Transverse colon (tissue), 4 donors: ENCODE data around the gene FNDC3B. TPM values are rescaled to one million over a fixed set of nuclear protein-coding genes. Genes with fewer than 3 reads are reported as not detected.

Source experiments
- DNase-seq: peaks from one replicate; pipeline ENCODE4 v3.0.0-alpha.2; 2019
- H3K27ac ChIP-seq, 4 donors: fragments of 200-600 bp; sonication (generic); 2 replicates each; pipeline ENCODE4 v1.5.1; 2016 to 2018; ENCODE audit warnings: inconsistent platforms in 4 of 4
- H3K27me3 ChIP-seq: fragments of 200-600 bp; sonication (generic); 2 replicates; pipeline ENCODE4 v1.5.1; 2017; ENCODE audit warnings: inconsistent platforms
- H3K36me3 ChIP-seq, 4 donors: fragments of 200-600 bp; sonication (generic); 2 replicates each; pipeline ENCODE4 v1.5.1; 2017 to 2019; ENCODE audit warnings: inconsistent platforms in 4 of 4
- H3K4me1 ChIP-seq, 4 donors: fragments of 200-600 bp; sonication (generic); 2 replicates each; pipeline ENCODE4 v1.5.1; 2017 to 2020; ENCODE audit warnings: inconsistent platforms in 4 of 4
- H3K4me3 ChIP-seq, 4 donors: fragments of 200-600 bp; sonication (generic); 1 replicate in 1 of 4; 2 replicates in 3 of 4; pipeline versions ENCODE4 v1.5.1 to v1.6.1; 2017 to 2019; ENCODE audit warnings: inconsistent platforms in 4 of 4
- H3K9me3 ChIP-seq, 2 donors: fragments of 200-600 bp; sonication (generic); 2 replicates each; pipeline ENCODE4 v1.5.1; 2017 to 2019; ENCODE audit warnings: inconsistent platforms in 2 of 2
- EP300 ChIP-seq: sonication (generic); formaldehyde crosslinking; IDR thresholded peaks from one replicate; pipeline ENCODE4 v1.6.1; 2017; ENCODE audit warnings: antibody characterized with exemption, low read depth
- POLR2A ChIP-seq: fragments of 450-650 bp; IDR thresholded peaks from one replicate; pipeline ENCODE4 v1.6.1; 2016; ENCODE audit warnings: antibody characterized with exemption, mild to moderate bottlenecking, moderate library complexity
- POLR2AphosphoS5 ChIP-seq, 3 donors: sonication (generic); formaldehyde crosslinking; IDR thresholded peaks; one replicate each; pipeline ENCODE4 v1.6.1; 2016; ENCODE audit warnings: antibody characterized with exemption in 3 of 3
- WGBS, 2 donors: methylation state at CpG; one replicate each; pipeline ENCODE4 v1.1.5; 2018; ENCODE audit warnings: low coverage in 1 of 2; 5-methylcytosine and 5-hydroxymethylcytosine counted together
- in situ Hi-C, 4 donors: fragments of 200-750 bp; cut with MboI; loops; one replicate each; pipeline versions ENCODE4 v1.15.0 to v1.15.1; 2017; ENCODE audit warnings: low sequenced_read_pairs in 3 of 4, low pct_ligation_motif_present in 1 of 4, low pct_unique_long_range_greater_than_20kb in 1 of 4
- intact Hi-C: fragments of 100-400 bp; cut with DNase I; formaldehyde crosslinking; loops from one replicate; pipeline ENCODE4 v1.15.1; 2023; ENCODE audit warnings: low total_unique reads
- total RNA-seq, 4 donors: library from RNA; depleted of rRNA; stranded (reverse); fragments of >200 nt; gene quantifications; one replicate each; pipeline ENCODE4 v1.1.0, GENCODE V29; 2016
- TF ChIP-seq, protein P1 (sequence below), 5 experiments: fragments of 200-600 bp in 3 of 5; fragments of 450-650 bp in 2 of 5; sonication (generic) in 3 of 5; IDR thresholded peaks; 1 replicate in 2 of 5; 2 replicates in 3 of 5; pipeline ENCODE4 v1.5.1; 2016 to 2017; ENCODE audit warnings: antibody characterized with exemption in 5 of 5, inconsistent platforms in 3 of 5, mild to moderate bottlenecking in 2 of 5, moderate library complexity in 1 of 5

The FNDC3B gene
- total RNA-seq, 4 donors from 2014 or later: 28.5 to 85.7 (median 44.5) TPM

DNA sequence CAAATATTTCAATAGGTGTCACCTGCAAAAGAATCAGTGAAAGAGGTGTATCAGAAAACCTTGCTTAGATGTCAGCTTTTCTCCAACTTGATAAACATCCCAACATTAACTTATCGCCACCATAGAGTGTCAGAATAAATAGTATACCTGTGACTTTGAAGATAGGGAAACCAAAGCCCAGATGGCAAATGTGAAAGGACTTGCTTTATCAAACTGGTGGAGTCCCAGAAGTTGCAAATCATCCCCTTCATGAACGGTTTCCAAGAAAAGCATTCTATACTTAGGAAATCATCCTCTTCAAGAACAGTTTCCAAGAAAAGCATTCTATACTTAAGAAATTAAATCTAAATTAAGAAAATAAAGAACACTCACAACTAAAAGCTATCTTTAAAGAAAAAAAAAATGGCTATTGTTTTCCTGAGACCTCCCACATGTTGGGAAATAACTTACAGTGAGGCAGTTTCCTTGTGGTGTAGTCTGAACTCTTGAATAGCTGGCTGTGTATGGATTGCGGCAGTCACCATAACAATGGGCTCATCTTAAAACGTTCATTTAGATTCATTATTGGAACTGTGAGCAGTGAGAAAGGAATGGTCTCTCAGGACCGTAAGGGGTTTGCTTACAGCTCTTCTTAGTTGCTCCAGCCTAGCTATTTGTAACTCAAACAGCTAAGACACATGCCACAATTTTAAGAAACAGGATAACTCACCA lies 352.4 kb downstream of the FNDC3B start:
- Histone ChIP-seq H3K9me3 (no peaks in the 10 kb centered on the region), H3K27me3 (no peaks in the 10 kb centered on the region), H3K4me3 (no peak overlapping the region), H3K27ac (no peak overlapping the region), H3K4me1 (no peaks in the 10 kb centered on the region), H3K36me3 (peaks cover 0 to under 1% (median 0%) of the 10 kb centered on the region in 4 donors)
- TF ChIP-seq POLR2A (no peak), POLR2AphosphoS5 (IDR thresholded peaks at IDR 0.05) (no peak), EP300 (no peak)
- TF ChIP-seq, protein P1, sequence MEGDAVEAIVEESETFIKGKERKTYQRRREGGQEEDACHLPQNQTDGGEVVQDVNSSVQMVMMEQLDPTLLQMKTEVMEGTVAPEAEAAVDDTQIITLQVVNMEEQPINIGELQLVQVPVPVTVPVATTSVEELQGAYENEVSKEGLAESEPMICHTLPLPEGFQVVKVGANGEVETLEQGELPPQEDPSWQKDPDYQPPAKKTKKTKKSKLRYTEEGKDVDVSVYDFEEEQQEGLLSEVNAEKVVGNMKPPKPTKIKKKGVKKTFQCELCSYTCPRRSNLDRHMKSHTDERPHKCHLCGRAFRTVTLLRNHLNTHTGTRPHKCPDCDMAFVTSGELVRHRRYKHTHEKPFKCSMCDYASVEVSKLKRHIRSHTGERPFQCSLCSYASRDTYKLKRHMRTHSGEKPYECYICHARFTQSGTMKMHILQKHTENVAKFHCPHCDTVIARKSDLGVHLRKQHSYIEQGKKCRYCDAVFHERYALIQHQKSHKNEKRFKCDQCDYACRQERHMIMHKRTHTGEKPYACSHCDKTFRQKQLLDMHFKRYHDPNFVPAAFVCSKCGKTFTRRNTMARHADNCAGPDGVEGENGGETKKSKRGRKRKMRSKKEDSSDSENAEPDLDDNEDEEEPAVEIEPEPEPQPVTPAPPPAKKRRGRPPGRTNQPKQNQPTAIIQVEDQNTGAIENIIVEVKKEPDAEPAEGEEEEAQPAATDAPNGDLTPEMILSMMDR (IDR thresholded peaks at IDR 0.05): no peak
- no peak for DNase-seq
- in situ Hi-C loops: no loop called here
- 66 to 69% methylated on average over 5 of the region's 5 CpGs for WGBS, 2 donors
- intact Hi-C loops: no loop called here

GRCh38 chr3:172394692-172395091 lies 355.3 kb downstream of the FNDC3B start:
- 97 to 100% methylated on average over 2 of the region's 2 CpGs for WGBS, 2 donors
- Histone ChIP-seq H3K27me3 (no peaks in the 10 kb centered on the region), H3K36me3 (peaks cover 0 to 19% (median 5%) of the 10 kb centered on the region in 4 donors), H3K4me1 (no peaks in the 10 kb centered on the region), H3K27ac (no peak overlapping the region), H3K9me3 (no peaks in the 10 kb centered on the region), H3K4me3 (no peak overlapping the region)
- TF ChIP-seq EP300 (no peak), POLR2A (no peak), POLR2AphosphoS5 (IDR thresholded peaks at IDR 0.05) (no peak)
- TF ChIP-seq, protein P1 (IDR thresholded peaks at IDR 0.05): no peak
- DNase-seq: no peak
- in situ Hi-C loops: no loop called here
- intact Hi-C loops: no loop called here

- Histone ChIP-seq H3K36me3 (peaks cover 0 to 19% (median 5%) of the 10 kb centered on the region in 4 donors), H3K4me3 (no peak overlapping the region), H3K4me1 (no peaks in the 10 kb centered on the region), H3K9me3 (no peaks in the 10 kb centered on the region), H3K27ac (no peak overlapping the region), H3K27me3 (no peaks in the 10 kb centered on the region)
- no peak for DNase-seq
- in situ Hi-C loops (no loop called here), intact Hi-C loops (no loop called here)
- TF ChIP-seq, protein P1 (IDR thresholded peaks at IDR 0.05): no peak
- no peak for TF ChIP-seq EP300
- 82 to 90% methylated on average over 5 to 7 of the region's 7 CpGs for WGBS, 2 donors
Observed at GRCh38 chr3:172396400-172396799, 357.0 kb downstream of the FNDC3B start.

DNA sequence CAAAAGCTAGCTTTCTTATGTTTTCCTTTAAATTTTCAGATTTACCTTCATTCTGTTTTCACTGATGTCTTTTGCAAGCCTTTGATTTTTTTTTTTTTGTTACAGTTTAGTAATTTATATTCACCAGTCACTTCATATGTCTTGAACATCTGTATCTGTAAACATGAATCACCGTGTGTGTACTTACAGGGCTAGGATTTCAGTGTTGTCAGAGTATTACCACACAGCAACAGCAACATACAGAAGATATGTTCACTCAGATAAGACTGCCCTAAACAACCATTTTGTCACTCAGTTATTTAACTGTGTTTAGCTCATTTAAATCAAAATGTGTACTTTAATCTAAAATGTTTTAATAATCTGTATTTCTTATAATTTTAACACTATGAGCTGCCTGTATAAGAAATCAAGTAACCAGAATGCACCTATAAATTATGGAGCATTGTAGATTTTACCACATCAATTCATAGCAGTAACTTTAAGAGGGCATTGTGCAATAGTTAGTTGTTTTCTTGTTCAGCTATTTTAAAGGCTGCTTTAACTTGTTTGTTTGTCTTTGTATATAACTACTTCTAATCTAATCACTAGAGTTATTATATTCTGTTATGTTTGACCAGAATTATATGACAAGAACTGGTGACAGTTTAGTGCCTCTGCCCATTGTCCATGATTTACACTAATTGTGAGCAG lies 358.5 kb downstream of the FNDC3B start:
- no peak overlapping the region for H3K4me3 ChIP-seq
- no peaks in the 10 kb centered on the region for H3K4me1 ChIP-seq
- H3K27me3 ChIP-seq: no peaks in the 10 kb centered on the region
- intact Hi-C loops (no loop called here), in situ Hi-C loops (no loop called here)
- TF ChIP-seq EP300: no peak
- TF ChIP-seq POLR2A: no peak
- TF ChIP-seq, protein P1 (IDR thresholded peaks at IDR 0.05): no peak
- TF ChIP-seq POLR2AphosphoS5 (IDR thresholded peaks at IDR 0.05): no peak
- H3K27ac ChIP-seq: no peak overlapping the region
- peaks cover 0 to 19% (median 6%) of the 10 kb centered on the region in 4 donors for H3K36me3 ChIP-seq
- no peaks in the 10 kb centered on the region for H3K9me3 ChIP-seq
- 41 to 45% methylated on average over 1 of the region's 1 CpG for WGBS, 2 donors
- no peak for DNase-seq
